K562 (cell line): ENCODE data around the gene VAMP8. TPM values are rescaled to one million over a fixed set of nuclear protein-coding genes. Genes with fewer than 3 reads are reported as not detected.
A peak's percentile ranks its signal among the peaks of the same experiment; 100 is the strongest.

Source experiments
- AFF4 ChIP-seq: sonication (generic); formaldehyde crosslinking; IDR thresholded peaks from 2 replicates; pipeline ENCODE4 v1.8.0; 2023; ENCODE audit warnings: mild to moderate bottlenecking, missing genetic modification reagents
- CAMTA2 ChIP-seq: fragments of 250-450 bp; sonication (Bioruptor Pico); conservative IDR thresholded peaks from 2 replicates; pipeline ENCODE4 v1.5.1; 2022
- ERF ChIP-seq: fragments of 450-650 bp; formaldehyde crosslinking; IDR thresholded peaks from 2 replicates; pipeline ENCODE4 v1.4.0; 2020; ENCODE audit warnings: mild to moderate bottlenecking, mixed read lengths
- ETV5 ChIP-seq: sonication (generic); formaldehyde crosslinking; IDR thresholded peaks from 2 replicates; pipeline ENCODE4 v1.4.0; 2020; ENCODE audit warnings: low read depth, mild to moderate bottlenecking, missing genetic modification reagents
- JUN ChIP-seq, 2 experiments: sonication (generic) in 1 of 2; formaldehyde crosslinking in 1 of 2; IDR thresholded peaks; 2 replicates each; pipeline versions ENCODE4 v1.6.1 to v1.8.0; 2012 to 2022; ENCODE audit warnings: borderline replicate concordance in 2 of 2, mild to moderate bottlenecking in 2 of 2, improper control_type of control experiment in 1 of 2, low read depth in 1 of 2, low read length in 1 of 2, missing genetic modification reagents in 1 of 2
- MEIS2 ChIP-seq: fragments of 450-650 bp; IDR thresholded peaks from 2 replicates; pipeline ENCODE4 v1.6.1; 2014; ENCODE audit warnings: mild to moderate bottlenecking; ENCODE audit not compliant: partially characterized antibody
- NCOA4 ChIP-seq: fragments of 450-650 bp; IDR thresholded peaks from 2 replicates; pipeline ENCODE4 v1.6.1; 2018; ENCODE audit warnings: mild to moderate bottlenecking; ENCODE audit not compliant: partially characterized antibody
- NFRKB ChIP-seq: fragments of 450-650 bp; IDR thresholded peaks from 2 replicates; pipeline ENCODE4 v1.6.1; 2016; ENCODE audit warnings: low read depth
- PRMT5 ChIP-seq: sonication (generic); formaldehyde crosslinking; IDR thresholded peaks from 2 replicates; pipeline ENCODE4 v1.5.0; 2020; ENCODE audit warnings: missing genetic modification reagents
- RBM22 ChIP-seq: fragments of 200-400 bp; formaldehyde crosslinking; IDR thresholded peaks from 2 replicates; pipeline ENCODE4 v1.6.1; 2018; ENCODE audit warnings: low read length, low read depth; ENCODE audit not compliant: poor library complexity, severe bottlenecking
- SREBF2 ChIP-seq: sonication (generic); formaldehyde crosslinking; IDR thresholded peaks from 2 replicates; pipeline ENCODE4 v1.4.0; 2020; ENCODE audit warnings: mild to moderate bottlenecking, missing genetic modification reagents
- ZNF232 ChIP-seq: sonication (generic); formaldehyde crosslinking; IDR thresholded peaks from 2 replicates; pipeline ENCODE4 v1.8.0; 2022; ENCODE audit warnings: mild to moderate bottlenecking, missing genetic modification reagents
- ZNF511 ChIP-seq: sonication (generic); formaldehyde crosslinking; IDR thresholded peaks from 2 replicates; pipeline ENCODE4 v1.8.0; 2022; ENCODE audit warnings: mild to moderate bottlenecking, missing genetic modification reagents
- ZNF518B ChIP-seq: fragments of 250-450 bp; sonication (Bioruptor Pico); IDR thresholded peaks from 2 replicates; pipeline ENCODE4 v1.5.0; 2021; ENCODE audit warnings: mild to moderate bottlenecking, moderate library complexity
- ZNF785 ChIP-seq: fragments of 250-450 bp; sonication (Bioruptor Pico); IDR thresholded peaks from 2 replicates; pipeline ENCODE4 v1.4.0; 2020; ENCODE audit warnings: mild to moderate bottlenecking
- polyA plus RNA-seq, 8 experiments: library from polyadenylated mRNA; depleted of rRNA in 4 of 8; stranded (reverse) in 5 of 8; unstranded in 3 of 8; fragments of >200 nt; fragmentation: Nextera tagmentation in 2 of 8; fragmentation: Illumina TruSeq in 1 of 8; extraction: Ambion mirVana in 2 of 8; extraction: Trizol in 1 of 8; gene quantifications; 2 replicates each; pipeline versions ENCODE4 v1.2.1 to v1.2.3, GENCODE V29; 2011 to 2014; ENCODE audit warnings: inconsistent platforms in 1 of 8, missing spikeins in 1 of 8
- total RNA-seq, 7 experiments: library from RNA; depleted of rRNA in 6 of 7; stranded (reverse); fragments of >200 nt in 6 of 7; fragmentation: Illumina TruSeq in 2 of 7; extraction: Trizol in 2 of 7; gene quantifications; 2 replicates each; pipeline versions ENCODE4 v1.2.1 to v1.2.3, GENCODE V29; 2011 to 2021; ENCODE audit warnings: low replicate concordance in 1 of 7
- TF ChIP-seq, protein P1 (sequence below): sonication (generic); formaldehyde crosslinking; IDR thresholded peaks from 2 replicates; pipeline ENCODE4 v1.8.0; 2022; ENCODE audit warnings: mild to moderate bottlenecking, low read depth, missing genetic modification reagents
- TF ChIP-seq, protein P2 (sequence below): fragments of 450-650 bp; IDR thresholded peaks from 2 replicates; pipeline ENCODE4 v1.6.1; 2016; ENCODE audit warnings: low read depth, mild to moderate bottlenecking, moderate library complexity

Gene VAMP8
- total and polyA plus RNA-seq, 9 of the 15 experiments (the other 6 are each of a cell fraction or from before 2014, with no cell fraction given), result 107 to 571 (median 248) TPM

- TF ChIP-seq ZNF785 (CRISPR knock-in tag) (no peak), ZNF511 (no peak), ETV5 (CRISPR knock-in tag) (no peak), ZNF518B (CRISPR knock-in tag) (no peak), MEIS2 (no peak), ERF (0 out of 2 replicates have a peak, but pooled peaks have one; percentile 76), AFF4 (CRISPR knock-in tag) (0 out of 2 replicates have a peak, but pooled peaks have one; percentile 44), PRMT5 (CRISPR knock-in tag) (no peak), SREBF2 (no peak), ZNF232 (CRISPR knock-in tag) (0 out of 2 replicates have a peak, but pooled peaks have one; percentile 47), CAMTA2 (CRISPR knock-in tag) (no peak), NFRKB (no peak), NCOA4 (no peak), JUN (IDR thresholded peaks at IDR 0.05; ENCODE audit: borderline replicate concordance, low read depth, low read length) (peak; percentile 11; the same call in 1 of the 2 replicates), JUN (CRISPR knock-in tag; IDR thresholded peaks at IDR 0.05; ENCODE audit: borderline replicate concordance) (no peak), RBM22 (peak; percentile 37)
- TF ChIP-seq, protein P1, sequence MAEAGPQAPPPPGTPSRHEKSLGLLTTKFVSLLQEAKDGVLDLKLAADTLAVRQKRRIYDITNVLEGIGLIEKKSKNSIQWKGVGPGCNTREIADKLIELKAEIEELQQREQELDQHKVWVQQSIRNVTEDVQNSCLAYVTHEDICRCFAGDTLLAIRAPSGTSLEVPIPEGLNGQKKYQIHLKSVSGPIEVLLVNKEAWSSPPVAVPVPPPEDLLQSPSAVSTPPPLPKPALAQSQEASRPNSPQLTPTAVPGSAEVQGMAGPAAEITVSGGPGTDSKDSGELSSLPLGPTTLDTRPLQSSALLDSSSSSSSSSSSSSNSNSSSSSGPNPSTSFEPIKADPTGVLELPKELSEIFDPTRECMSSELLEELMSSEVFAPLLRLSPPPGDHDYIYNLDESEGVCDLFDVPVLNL, result 0 out of 2 replicates have a peak, but pooled peaks have one; percentile 25
- TF ChIP-seq, protein P2, sequence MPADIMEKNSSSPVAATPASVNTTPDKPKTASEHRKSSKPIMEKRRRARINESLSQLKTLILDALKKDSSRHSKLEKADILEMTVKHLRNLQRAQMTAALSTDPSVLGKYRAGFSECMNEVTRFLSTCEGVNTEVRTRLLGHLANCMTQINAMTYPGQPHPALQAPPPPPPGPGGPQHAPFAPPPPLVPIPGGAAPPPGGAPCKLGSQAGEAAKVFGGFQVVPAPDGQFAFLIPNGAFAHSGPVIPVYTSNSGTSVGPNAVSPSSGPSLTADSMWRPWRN, result no peak
Measured at GRCh38 chr2:85602476-85603234, 25.3 kb downstream of the VAMP8 start, which contains the start of gene TMEM150A (continued).
